Vagina (tissue), 2 donors: ENCODE measurements around the gene COL17A1. TPM values are rescaled to one million over a fixed set of nuclear protein-coding genes. Genes with fewer than 3 reads are reported as not detected.

Source experiments
- DNase-seq, 2 donors: peaks; one replicate each; pipeline ENCODE4 v3.0.0-alpha.2; 2017; ENCODE audit errors: extremely low spot score in 2 of 2
- H3K27ac ChIP-seq: fragments of 200-600 bp; sonication (generic); one replicate; pipeline ENCODE4 v1.5.1; 2019
- H3K27me3 ChIP-seq: fragments of 200-600 bp; sonication (generic); one replicate; pipeline ENCODE4 v1.5.1; 2019
- H3K36me3 ChIP-seq, 2 donors: fragments of 200-600 bp; sonication (generic); one replicate each; pipeline ENCODE4 v1.5.1; 2017 to 2019
- H3K4me1 ChIP-seq: fragments of 200-600 bp; sonication (generic); one replicate; pipeline ENCODE4 v1.5.1; 2019
- H3K4me3 ChIP-seq, 2 donors: fragments of 200-600 bp; sonication (generic); 1 replicate in 1 of 2; 2 replicates in 1 of 2; pipeline ENCODE4 v1.5.1; 2016 to 2019
- H3K9me3 ChIP-seq: fragments of 200-600 bp; sonication (generic); one replicate; pipeline ENCODE4 v1.5.1; 2019
- CTCF ChIP-seq, 3 experiments: fragments of 450-650 bp in 2 of 3; fragments of 200-600 bp in 1 of 3; sonication (generic) in 1 of 3; IDR thresholded peaks; one replicate each; pipeline ENCODE4 v1.5.1; 2017 to 2019; ENCODE audit warnings: antibody characterized with exemption in 3 of 3, mild to moderate bottlenecking in 2 of 3, moderate library complexity in 2 of 3
- POLR2A ChIP-seq, 2 donors: fragments of 450-650 bp; IDR thresholded peaks; one replicate each; pipeline ENCODE4 v1.6.1; 2017; ENCODE audit warnings: antibody characterized with exemption in 2 of 2, mild to moderate bottlenecking in 2 of 2, moderate library complexity in 2 of 2
- POLR2AphosphoS5 ChIP-seq, 2 donors: sonication (generic); formaldehyde crosslinking; IDR thresholded peaks; one replicate each; pipeline ENCODE4 v1.9.0; 2017; ENCODE audit warnings: antibody characterized with exemption in 2 of 2, mild to moderate bottlenecking in 2 of 2, low read depth in 1 of 2; ENCODE audit not compliant: insufficient read depth in 1 of 2
- intact Hi-C: fragments of 100-400 bp; cut with DNase I; formaldehyde crosslinking; loops from one replicate; pipeline ENCODE4 v1.15.1; 2023
- total RNA-seq: library from RNA; depleted of rRNA; stranded (reverse); fragments of >200 nt; gene quantifications from one replicate; pipeline ENCODE4 v1.2.3, GENCODE V29; 2016

COL17A1 gene
- total RNA-seq, 1 donor from 2014 or later, result 149 TPM

- TF ChIP-seq CTCF (IDR thresholded peaks at IDR 0.05), result no peak
- no peak for TF ChIP-seq POLR2AphosphoS5 (IDR thresholded peaks at IDR 0.05; ENCODE audit: insufficient read depth in 1 of 2, low read depth in 1 of 2)
- no peak for TF ChIP-seq POLR2A (IDR thresholded peaks at IDR 0.05)
- Histone ChIP-seq H3K27me3 (no peaks in the 10 kb centered on the region), H3K27ac (no peak overlapping the region), H3K9me3 (no peaks in the 10 kb centered on the region), H3K4me1 (no peaks in the 10 kb centered on the region), H3K36me3 (peaks cover 0 to 84% of the 10 kb centered on the region in 2 donors), H3K4me3 (no peak overlapping the region)
- intact Hi-C loops, result no loop called here
- no peak for DNase-seq
Measured at GRCh38 chr10:104005172-104005863, 80.4 kb downstream of the COL17A1 start.

- H3K36me3 ChIP-seq, result peaks cover 0 to 74% of the 10 kb centered on the region in 2 donors
- DNase-seq, result no peak
- no peak overlapping the region for H3K27ac ChIP-seq
- no peaks in the 10 kb centered on the region for H3K4me1 ChIP-seq
- H3K4me3 ChIP-seq, result no peak overlapping the region
- no peaks in the 10 kb centered on the region for H3K27me3 ChIP-seq
- no peaks in the 10 kb centered on the region for H3K9me3 ChIP-seq
- no peak for TF ChIP-seq POLR2AphosphoS5 (IDR thresholded peaks at IDR 0.05; ENCODE audit: insufficient read depth in 1 of 2, low read depth in 1 of 2)
- no peak for TF ChIP-seq CTCF (IDR thresholded peaks at IDR 0.05)
- no peak for TF ChIP-seq POLR2A (IDR thresholded peaks at IDR 0.05)
- intact Hi-C loops, result no loop called here
Measured at GRCh38 chr10:104002911-104003310, 82.8 kb downstream of the COL17A1 start.

- no peak for TF ChIP-seq POLR2A (IDR thresholded peaks at IDR 0.05)
- no peak for TF ChIP-seq CTCF (IDR thresholded peaks at IDR 0.05)
- no peak for TF ChIP-seq POLR2AphosphoS5 (IDR thresholded peaks at IDR 0.05; ENCODE audit: insufficient read depth in 1 of 2, low read depth in 1 of 2)
- H3K27me3 ChIP-seq, result no peaks in the 10 kb centered on the region
- intact Hi-C loops, result loop anchor here (10.0 kb wide), 1 partner anchor 274 kb away; no protein-coding TSS in a partner anchor
- no peaks in the 10 kb centered on the region for H3K4me1 ChIP-seq
- H3K27ac ChIP-seq, result no peak overlapping the region
- H3K36me3 ChIP-seq, result peaks cover 0 to 51% of the 10 kb centered on the region in 2 donors
- no peaks in the 10 kb centered on the region for H3K9me3 ChIP-seq
- no peak for DNase-seq
- no peak overlapping the region for H3K4me3 ChIP-seq
Measured at GRCh38 chr10:103998805-103999204, 86.9 kb downstream of the COL17A1 start.

GRCh38 chr10:103995134-103995533, 90.5 kb downstream of the COL17A1 start:
- no peaks in the 10 kb centered on the region for H3K9me3 ChIP-seq
- no peak for TF ChIP-seq CTCF (IDR thresholded peaks at IDR 0.05)
- no peak for TF ChIP-seq POLR2A (IDR thresholded peaks at IDR 0.05)
- no peak for TF ChIP-seq POLR2AphosphoS5 (IDR thresholded peaks at IDR 0.05; ENCODE audit: insufficient read depth in 1 of 2, low read depth in 1 of 2)

More at GRCh38 chr10:103995134-103995533, 90.5 kb downstream of the COL17A1 start:
- H3K4me3 ChIP-seq, result no peak overlapping the region
- no peaks in the 10 kb centered on the region for H3K27me3 ChIP-seq
- no peak overlapping the region for H3K27ac ChIP-seq
- peaks cover 6% of the 10 kb centered on the region for H3K4me1 ChIP-seq
- intact Hi-C loops, result loop anchor here (10.0 kb wide), 1 partner anchor 270 kb away; no protein-coding TSS in a partner anchor
- no peak for DNase-seq
- H3K36me3 ChIP-seq, result peaks cover 0 to 35% of the 10 kb centered on the region in 2 donors
